CD4-positive, CD25-positive, alpha-beta regulatory T cell (primary cell): ENCODE results near the gene FOXO6. TPM values are rescaled to one million over a fixed set of nuclear protein-coding genes. Genes with fewer than 3 reads are reported as not detected.

Experiments used
- ATAC-seq, 2 donors: fragments of 150-1000 bp; cut with Tn5 transposase; one replicate each; pipeline ENCODE4 v1.10.0; 2021; ENCODE audit warnings: low read depth in 2 of 2, moderate number of reproducible peaks in 2 of 2, moderate library complexity in 1 of 2
- DNase-seq, 3 donors: peaks; one replicate each; pipeline versions ENCODE4 v3.0.0 to v3.0.0-alpha.2; 2012 to 2022; ENCODE audit warnings: mixed read lengths in 1 of 3
- H3K27ac ChIP-seq: one replicate; pipeline ENCODE4 v1.7.0; 2013; ENCODE audit warnings: mild to moderate bottlenecking, low read length; ENCODE audit not compliant: insufficient read depth, poor library complexity, severe bottlenecking
- H3K27me3 ChIP-seq: one replicate; pipeline ENCODE4 v1.7.0; 2013; ENCODE audit warnings: low read length; ENCODE audit not compliant: control insufficient read depth, insufficient read depth
- H3K36me3 ChIP-seq: one replicate; pipeline ENCODE4 v1.7.0; 2013; ENCODE audit warnings: mild to moderate bottlenecking, low read length, moderate library complexity; ENCODE audit not compliant: control insufficient read depth, insufficient read depth
- H3K4me1 ChIP-seq: 2 replicates; pipeline ENCODE4 v1.7.0; 2013; ENCODE audit warnings: mild to moderate bottlenecking, low read length; ENCODE audit not compliant: insufficient read depth, control insufficient read depth, poor library complexity, severe bottlenecking
- H3K4me3 ChIP-seq: one replicate; pipeline ENCODE4 v1.7.0; 2013; ENCODE audit warnings: low read depth, mild to moderate bottlenecking, low read length, moderate library complexity
- H3K9me3 ChIP-seq, 2 experiments: 1 replicate in 1 of 2; 2 replicates in 1 of 2; pipeline ENCODE4 v1.7.0; 2013; ENCODE audit warnings: low read length in 2 of 2, mild to moderate bottlenecking in 1 of 2, moderate library complexity in 1 of 2; ENCODE audit not compliant: control insufficient read depth in 2 of 2
- H3K27ac Mint-ChIP-seq, 3 donors: one replicate each; pipeline ENCODE4 v1.8.0; 2020 to 2022; ENCODE audit warnings: mild to moderate bottlenecking in 3 of 3, mixed read lengths in 3 of 3, moderate library complexity in 2 of 3
- H3K27me3 Mint-ChIP-seq: one replicate; pipeline ENCODE4 v1.8.0; 2022; ENCODE audit warnings: mild to moderate bottlenecking, mixed read lengths
- H3K36me3 Mint-ChIP-seq: one replicate; pipeline ENCODE4 v1.8.0; 2020; ENCODE audit warnings: mixed read lengths
- H3K4me1 Mint-ChIP-seq, 4 donors: one replicate each; pipeline ENCODE4 v1.8.0; 2020 to 2022; ENCODE audit warnings: mixed read lengths in 4 of 4, mild to moderate bottlenecking in 1 of 4
- H3K4me3 Mint-ChIP-seq, 4 donors: one replicate each; pipeline ENCODE4 v1.8.0; 2020 to 2022; ENCODE audit warnings: mild to moderate bottlenecking in 4 of 4, mixed read lengths in 4 of 4, moderate library complexity in 3 of 4
- H3K9me3 Mint-ChIP-seq, 7 donors: one replicate each; pipeline ENCODE4 v1.8.0; 2020 to 2022; ENCODE audit warnings: mixed read lengths in 7 of 7, mild to moderate bottlenecking in 3 of 7, moderate library complexity in 2 of 7
- polyA plus RNA-seq, 4 donors: library from polyadenylated mRNA; unstranded; fragments of 300-500 nt; fragmentation: Illumina TruSeq; gene quantifications; one replicate each; pipeline ENCODE4 v1.2.3, GENCODE V29; 2021
- total RNA-seq: library from RNA; stranded (reverse); gene quantifications from one replicate; pipeline ENCODE4 v1.2.3, GENCODE V29; 2022

Gene FOXO6
- total and polyA plus RNA-seq, 5 donors from 2014 or later = 0.91 TPM; not detected in 4

- Mint-ChIP-seq H3K27me3 (peaks cover 5% of the 10 kb centered on the region), H3K4me3 (no peak overlapping the region), H3K4me1 (peaks cover 0 to 3% (median 0%) of the 10 kb centered on the region in 4 donors), H3K27ac (no peak overlapping the region), H3K36me3 (no peaks in the 10 kb centered on the region), H3K9me3 (no peaks in the 10 kb centered on the region)
- Histone ChIP-seq H3K4me1 (no peaks in the 10 kb centered on the region), H3K36me3 (no peaks in the 10 kb centered on the region), H3K27me3 (no peaks in the 10 kb centered on the region), H3K27ac (no peak overlapping the region), H3K9me3 (no peaks in the 10 kb centered on the region), H3K4me3 (no peak overlapping the region)
- DNase-seq (no peak), ATAC-seq (no peak)
Observed at GRCh38 chr1:41417746-41418145, 56.5 kb downstream of the FOXO6 start.

- Mint-ChIP-seq H3K27me3 (peaks cover 5% of the 10 kb centered on the region), H3K36me3 (no peaks in the 10 kb centered on the region), H3K9me3 (no peaks in the 10 kb centered on the region), H3K27ac (no peak overlapping the region), H3K4me1 (peaks cover 0 to 3% (median 0%) of the 10 kb centered on the region in 4 donors), H3K4me3 (no peak overlapping the region)
- Histone ChIP-seq H3K4me3 (no peak overlapping the region), H3K36me3 (no peaks in the 10 kb centered on the region), H3K27me3 (no peaks in the 10 kb centered on the region), H3K4me1 (no peaks in the 10 kb centered on the region), H3K27ac (no peak overlapping the region), H3K9me3 (no peaks in the 10 kb centered on the region)
- no peak for DNase-seq
- no peak for ATAC-seq
Observed at GRCh38 chr1:41418857-41419583, 57.8 kb downstream of the FOXO6 start.

- peaks cover 5% of the 10 kb centered on the region for H3K27me3 Mint-ChIP-seq
- H3K36me3 Mint-ChIP-seq = no peaks in the 10 kb centered on the region
- H3K4me3 ChIP-seq = no peak overlapping the region
- H3K9me3 Mint-ChIP-seq = no peaks in the 10 kb centered on the region
- H3K27me3 ChIP-seq = no peaks in the 10 kb centered on the region
- H3K27ac ChIP-seq = no peak overlapping the region
- DNase-seq = no peak
- H3K4me1 Mint-ChIP-seq = peaks cover 0 to 3% (median 0%) of the 10 kb centered on the region in 4 donors
- no peaks in the 10 kb centered on the region for H3K9me3 ChIP-seq
- no peak overlapping the region for H3K27ac Mint-ChIP-seq
- H3K36me3 ChIP-seq = no peaks in the 10 kb centered on the region
- no peaks in the 10 kb centered on the region for H3K4me1 ChIP-seq
- ATAC-seq = no peak
- H3K4me3 Mint-ChIP-seq = no peak overlapping the region
Observed at GRCh38 chr1:41419584-41420295, 58.5 kb downstream of the FOXO6 start.

GRCh38 chr1:41420351-41420750 is 59.1 kb downstream of the FOXO6 start:
- H3K4me1 Mint-ChIP-seq = peaks cover 0 to 3% (median 0%) of the 10 kb centered on the region in 4 donors
- H3K9me3 ChIP-seq = no peaks in the 10 kb centered on the region
- no peak for ATAC-seq

GRCh38 chr1:41420860-41421259 is 59.6 kb downstream of the FOXO6 start:
- Histone ChIP-seq H3K4me3 (no peak overlapping the region), H3K27me3 (no peaks in the 10 kb centered on the region), H3K27ac (no peak overlapping the region), H3K9me3 (no peaks in the 10 kb centered on the region), H3K36me3 (no peaks in the 10 kb centered on the region), H3K4me1 (no peaks in the 10 kb centered on the region)
- no peaks in the 10 kb centered on the region for H3K36me3 Mint-ChIP-seq
- H3K4me3 Mint-ChIP-seq = no peak overlapping the region
- no peaks in the 10 kb centered on the region for H3K9me3 Mint-ChIP-seq
- ATAC-seq (no peak), DNase-seq (no peak)
- peaks cover 5% of the 10 kb centered on the region for H3K27me3 Mint-ChIP-seq
- peaks cover 0 to 3% (median 0%) of the 10 kb centered on the region in 4 donors for H3K4me1 Mint-ChIP-seq
- peak overlapping the region in 1 of 3 donors; percentile 30 for H3K27ac Mint-ChIP-seq

More at GRCh38 chr1:41420351-41420750, 59.1 kb downstream of the FOXO6 start:
- Histone ChIP-seq H3K27ac (no peak overlapping the region), H3K36me3 (no peaks in the 10 kb centered on the region), H3K27me3 (no peaks in the 10 kb centered on the region), H3K4me1 (no peaks in the 10 kb centered on the region), H3K4me3 (no peak overlapping the region)
- Mint-ChIP-seq H3K27me3 (peaks cover 5% of the 10 kb centered on the region), H3K9me3 (no peaks in the 10 kb centered on the region), H3K27ac (no peak overlapping the region), H3K4me3 (no peak overlapping the region), H3K36me3 (no peaks in the 10 kb centered on the region)
- DNase-seq = no peak

- Histone ChIP-seq H3K9me3 (no peaks in the 10 kb centered on the region), H3K27ac (no peak overlapping the region), H3K36me3 (no peaks in the 10 kb centered on the region), H3K4me1 (no peaks in the 10 kb centered on the region), H3K4me3 (no peak overlapping the region), H3K27me3 (no peaks in the 10 kb centered on the region)
- H3K9me3 Mint-ChIP-seq = no peaks in the 10 kb centered on the region
- no peaks in the 10 kb centered on the region for H3K36me3 Mint-ChIP-seq
- H3K4me3 Mint-ChIP-seq = no peak overlapping the region
- H3K4me1 Mint-ChIP-seq = no peaks in the 10 kb centered on the region
- ATAC-seq = no peak
- H3K27ac Mint-ChIP-seq = no peak overlapping the region
- no peak for DNase-seq
- peaks cover 3% of the 10 kb centered on the region for H3K27me3 Mint-ChIP-seq
Observed at GRCh38 chr1:41422306-41422705, 61.1 kb downstream of the FOXO6 start.

GRCh38 chr1:41423511-41424191 is 62.4 kb downstream of the FOXO6 start:
- Histone ChIP-seq H3K4me1 (no peaks in the 10 kb centered on the region), H3K4me3 (no peak overlapping the region), H3K36me3 (no peaks in the 10 kb centered on the region), H3K9me3 (no peaks in the 10 kb centered on the region), H3K27ac (no peak overlapping the region), H3K27me3 (no peaks in the 10 kb centered on the region)
- no peak for DNase-seq
- Mint-ChIP-seq H3K9me3 (no peaks in the 10 kb centered on the region), H3K4me1 (no peaks in the 10 kb centered on the region), H3K4me3 (no peak overlapping the region), H3K27ac (no peak overlapping the region), H3K36me3 (no peaks in the 10 kb centered on the region), H3K27me3 (no peaks in the 10 kb centered on the region)
- no peak for ATAC-seq
